HG03064 (cell line): ENCODE results near the gene PIK3R5.

Experiments used
- ATAC-seq: cut with Tn5 transposase; IDR thresholded peaks from one replicate; pipeline ENCODE4 v1.9.1; 2021; ENCODE audit warnings: low read depth; ENCODE audit not compliant: unreplicated experiment

PIK3R5 gene

GRCh38 chr17:8836821-8837562 is 128.5 kb downstream of the PIK3R5 start:
- no peak for ATAC-seq

- no peak for ATAC-seq
Observed at GRCh38 chr17:8835631-8836364, 129.7 kb downstream of the PIK3R5 start.

GRCh38 chr17:8835106-8835505 is 130.4 kb downstream of the PIK3R5 start:
- ATAC-seq = no peak

GRCh38 chr17:8832711-8833352 is 132.7 kb downstream of the PIK3R5 start:
- ATAC-seq = no peak

- ATAC-seq = no peak
Observed at GRCh38 chr17:8831234-8831849, 134.2 kb downstream of the PIK3R5 start.

- ATAC-seq = no peak
Observed at GRCh38 chr17:8830141-8830540, 135.4 kb downstream of the PIK3R5 start.

- no peak for ATAC-seq
Observed at GRCh38 chr17:8829036-8829941, 136.2 kb downstream of the PIK3R5 start.
